Measurements from ENCODE around the gene PAPPA2. TPM values are rescaled to one million over a fixed set of nuclear protein-coding genes. Genes with fewer than 3 reads are reported as not detected.

The PAPPA2 gene
- total and polyA plus RNA-seq, 9 of the 15 experiments (the other 6 are each of a cell fraction or from before 2014, with no cell fraction given) = 0.01 to 0.15 (median 0.05) TPM; not detected in 2

GRCh38 chr1:176546825-176547224, 83.8 kb downstream of the PAPPA2 start:
- CTCF ChIA-PET (ENCODE audit: low intra/inter-chr PET ratio) = no interaction called here
- in situ Hi-C loops (cut with MboI) = no loop called here

GRCh38 chr1:176551146-176551545, 88.2 kb downstream of the PAPPA2 start:
- Histone ChIP-seq H3K4me1 (replicated peaks in 1 of 2; ENCODE audit: control insufficient read depth in 2 of 2, insufficient read depth in 2 of 2, low read length in 2 of 2) (no peaks in the 10 kb centered on the region), H3K36me3 (ENCODE audit: control insufficient read depth, insufficient read depth, low read length) (no peaks in the 10 kb centered on the region), H3K4me3 (no peak overlapping the region), H3K9ac (ENCODE audit: insufficient read depth in 1 of 2, low read depth in 2 of 2, low read length in 2 of 2) (no peak overlapping the region), H4K20me1 (replicated peaks; ENCODE audit: control insufficient read depth, insufficient read depth, low read length) (no peaks in the 10 kb centered on the region), H3K27ac (ENCODE audit: extremely low read depth, low read depth, low read length) (no peak overlapping the region), H3K79me2 (ENCODE audit: control insufficient read depth, insufficient read depth, low read length) (no peaks in the 10 kb centered on the region), H2AFZ (ENCODE audit: low read depth, low read length) (no peak overlapping the region), H3K27me3 (ENCODE audit: control insufficient read depth in 2 of 2, insufficient read depth in 2 of 2, low read length in 2 of 2) (peaks cover 12% of the 10 kb centered on the region in 2 experiments; a peak in 3 of 5 replicates), H3K9me1 (ENCODE audit: control insufficient read depth, insufficient read depth, low read length) (no peaks in the 10 kb centered on the region), H3K9me3 (replicated peaks; ENCODE audit: control insufficient read depth, insufficient read depth, low read depth, low read length) (no peaks in the 10 kb centered on the region), H3K4me2 (ENCODE audit: insufficient read depth, low read length) (no peak overlapping the region)
- BruUV-seq (replicated peaks) = no TSS peak
- no peak for FAIRE-seq
- ChIA-PET POLR2A (no interaction called here), CTCF (ENCODE audit: low intra/inter-chr PET ratio) (no interaction called here)
- no peak for ATAC-seq
- in situ Hi-C loops (cut with MboI) (loop anchor here (25.0 kb wide), 1 partner anchor 1386 kb away; no protein-coding TSS in a partner anchor), intact Hi-C loops (cut with micrococcal nuclease) (no loop called here)
- no peak for DNase-seq (ENCODE audit: extremely low read depth in 1 of 4, low spot score in 3 of 4)
- 0% methylated on average over 6 of the region's 6 CpGs for WGBS (ENCODE audit: insufficient coverage, low coverage, missing lambda C conversion rate)
- TF ChIP-seq HNRNPL (IDR thresholded peaks at IDR 0.05; ENCODE audit: low read depth, low read length) = no peak
- TF ChIP-seq POLR2H (tag; IDR thresholded peaks at IDR 0.05; ENCODE audit: low read depth) = no peak
- no peak for TF ChIP-seq E2F4 (CRISPR knock-in tag; IDR thresholded peaks at IDR 0.05; ENCODE audit: low read depth)
- no peak for TF ChIP-seq CBFB (CRISPR knock-in tag; IDR thresholded peaks at IDR 0.05)
- no peak for TF ChIP-seq THAP7 (CRISPR knock-in tag; IDR thresholded peaks at IDR 0.05)
- no peak for TF ChIP-seq NONO (IDR thresholded peaks at IDR 0.05; ENCODE audit: low read depth in 2 of 2, low read length in 1 of 2)
- no peak for TF ChIP-seq BCL6 (CRISPR knock-in tag; IDR thresholded peaks at IDR 0.05)
- TF ChIP-seq CBFA2T3 (IDR thresholded peaks at IDR 0.05) = no peak

More at GRCh38 chr1:176546825-176547224, 83.8 kb downstream of the PAPPA2 start:
- ATAC-seq = no peak
- Histone ChIP-seq H3K79me2 (ENCODE audit: control insufficient read depth, insufficient read depth, low read length) (no peaks in the 10 kb centered on the region), H3K36me3 (ENCODE audit: control insufficient read depth, insufficient read depth, low read length) (no peaks in the 10 kb centered on the region), H3K9me1 (ENCODE audit: control insufficient read depth, insufficient read depth, low read length) (no peaks in the 10 kb centered on the region), H3K27me3 (ENCODE audit: control insufficient read depth in 2 of 2, insufficient read depth in 2 of 2, low read length in 2 of 2) (peaks cover 2 to 8% of the 10 kb centered on the region in 2 experiments; a peak in 2 of 5 replicates), H2AFZ (ENCODE audit: low read depth, low read length) (no peak overlapping the region), H3K4me2 (ENCODE audit: insufficient read depth, low read length) (no peak overlapping the region), H3K9ac (ENCODE audit: insufficient read depth in 1 of 2, low read depth in 2 of 2, low read length in 2 of 2) (no peak overlapping the region), H3K4me3 (no peak overlapping the region), H3K9me3 (replicated peaks; ENCODE audit: control insufficient read depth, insufficient read depth, low read depth, low read length) (no peaks in the 10 kb centered on the region), H4K20me1 (replicated peaks; ENCODE audit: control insufficient read depth, insufficient read depth, low read length) (no peaks in the 10 kb centered on the region), H3K4me1 (replicated peaks in 1 of 2; ENCODE audit: control insufficient read depth in 2 of 2, insufficient read depth in 2 of 2, low read length in 2 of 2) (no peaks in the 10 kb centered on the region), H3K27ac (ENCODE audit: extremely low read depth, low read depth, low read length) (no peak overlapping the region)
- intact Hi-C loops (cut with micrococcal nuclease) = no loop called here
- POLR2A ChIA-PET = no interaction called here
- TF ChIP-seq SMAD3 (CRISPR knock-in tag; conservative IDR thresholded peaks at IDR 0.05) (no peak), SLC30A9 (CRISPR knock-in tag; IDR thresholded peaks at IDR 0.05) (no peak), SRSF3 (IDR thresholded peaks at IDR 0.05; ENCODE audit: insufficient read depth, low read length) (no peak), THRB (CRISPR knock-in tag; conservative IDR thresholded peaks at IDR 0.05) (no peak)
- no peak for FAIRE-seq
- BruUV-seq (replicated peaks) = no TSS peak
- no peak for DNase-seq (ENCODE audit: extremely low read depth in 1 of 4, low spot score in 3 of 4)
- 0% methylated on average over 1 of the region's 1 CpG for WGBS (ENCODE audit: insufficient coverage, low coverage, missing lambda C conversion rate)
